ENCODE results near the gene MAPK10. TPM values are rescaled to one million over a fixed set of nuclear protein-coding genes. Genes with fewer than 3 reads are reported as not detected.

Gene MAPK10
- total RNA-seq, 2 experiments from 2014 or later, result 0.28 to 0.36 TPM

- ChIA-PET CTCF (no interaction called here), POLR2A (no interaction called here)
- no peak for ATAC-seq (ENCODE audit: poor library complexity)
- no peaks in the 10 kb centered on the region for H3K27me3 Mint-ChIP-seq
- Histone ChIP-seq H3K36me3 (ENCODE audit: insufficient read depth, low read length) (no peaks in the 10 kb centered on the region), H3K9me3 (ENCODE audit: control insufficient read depth in 1 of 2, insufficient read depth in 1 of 2, low read length in 2 of 2) (peaks cover 0 to 5% of the 10 kb centered on the region in 2 experiments), H3K4me1 (ENCODE audit: insufficient read depth, low read length) (no peaks in the 10 kb centered on the region), H3K27me3 (ENCODE audit: control insufficient read depth in 1 of 2, insufficient read depth in 2 of 2, low read length in 2 of 2) (no peaks in the 10 kb centered on the region), H3K4me3 (ENCODE audit: low read length) (no peak overlapping the region), H3K27ac (ENCODE audit: low read depth in 1 of 2, low read length in 2 of 2) (no peak overlapping the region)
- peaks cover 2% of the 10 kb centered on the region for H3K9me3 Mint-ChIP-seq
- H3K4me1 Mint-ChIP-seq (ENCODE audit: low read depth), result no peaks in the 10 kb centered on the region
- H3K27ac Mint-ChIP-seq, result no peak overlapping the region
- no peaks in the 10 kb centered on the region for H3K36me3 Mint-ChIP-seq (ENCODE audit: low read depth)
- no peak for DNase-seq
- no peak overlapping the region for H3K4me3 Mint-ChIP-seq
- no peak for TF ChIP-seq CTCF (IDR thresholded peaks at IDR 0.05)
- intact Hi-C loops (cut with DNase I, micrococcal nuclease), result no loop called here
Measured at GRCh38 chr4:86132468-86132867, 227.4 kb downstream of the MAPK10 start.

- ChIA-PET CTCF (no interaction called here), POLR2A (no interaction called here)
- peaks cover 0 to 5% of the 10 kb centered on the region in 2 experiments for H3K9me3 ChIP-seq (ENCODE audit: control insufficient read depth in 1 of 2, insufficient read depth in 1 of 2, low read length in 2 of 2)
- no peak for ATAC-seq (ENCODE audit: poor library complexity)
- DNase-seq, result no peak
- Mint-ChIP-seq H3K4me1 (ENCODE audit: low read depth) (no peaks in the 10 kb centered on the region), H3K27me3 (no peaks in the 10 kb centered on the region), H3K4me3 (no peak overlapping the region), H3K27ac (no peak overlapping the region), H3K36me3 (ENCODE audit: low read depth) (no peaks in the 10 kb centered on the region), H3K9me3 (peaks cover 2% of the 10 kb centered on the region)
- TF ChIP-seq CTCF (IDR thresholded peaks at IDR 0.05), result no peak
- intact Hi-C loops (cut with DNase I, micrococcal nuclease), result no loop called here
- no peak overlapping the region for H3K27ac ChIP-seq (ENCODE audit: low read depth in 1 of 2, low read length in 2 of 2)
- no peaks in the 10 kb centered on the region for H3K27me3 ChIP-seq (ENCODE audit: control insufficient read depth in 1 of 2, insufficient read depth in 2 of 2, low read length in 2 of 2)
- H3K4me1 ChIP-seq (ENCODE audit: insufficient read depth, low read length), result no peaks in the 10 kb centered on the region
- no peaks in the 10 kb centered on the region for H3K36me3 ChIP-seq (ENCODE audit: insufficient read depth, low read length)
- no peak overlapping the region for H3K4me3 ChIP-seq (ENCODE audit: low read length)
Measured at GRCh38 chr4:86131456-86131855, 228.4 kb downstream of the MAPK10 start.

- no peak overlapping the region for H3K4me3 Mint-ChIP-seq
- no peaks in the 10 kb centered on the region for H3K27me3 Mint-ChIP-seq
- H3K4me1 Mint-ChIP-seq (ENCODE audit: low read depth), result no peaks in the 10 kb centered on the region
- H3K9me3 Mint-ChIP-seq, result peaks cover 2% of the 10 kb centered on the region
- CTCF ChIA-PET, result no interaction called here
- Histone ChIP-seq H3K27me3 (ENCODE audit: control insufficient read depth in 1 of 2, insufficient read depth in 2 of 2, low read length in 2 of 2) (no peaks in the 10 kb centered on the region), H3K27ac (ENCODE audit: low read depth in 1 of 2, low read length in 2 of 2) (no peak overlapping the region), H3K4me1 (ENCODE audit: insufficient read depth, low read length) (no peaks in the 10 kb centered on the region), H3K9me3 (ENCODE audit: control insufficient read depth in 1 of 2, insufficient read depth in 1 of 2, low read length in 2 of 2) (peaks cover 0 to 5% of the 10 kb centered on the region in 2 experiments), H3K4me3 (ENCODE audit: low read length) (no peak overlapping the region), H3K36me3 (ENCODE audit: insufficient read depth, low read length) (no peaks in the 10 kb centered on the region)
- POLR2A ChIA-PET, result no interaction called here
- no peak for ATAC-seq (ENCODE audit: poor library complexity)
- no peaks in the 10 kb centered on the region for H3K36me3 Mint-ChIP-seq (ENCODE audit: low read depth)
- DNase-seq, result no peak
- no peak for TF ChIP-seq CTCF (IDR thresholded peaks at IDR 0.05)
- no peak overlapping the region for H3K27ac Mint-ChIP-seq
- intact Hi-C loops (cut with DNase I, micrococcal nuclease), result no loop called here
Measured at GRCh38 chr4:86130160-86130933, 229.5 kb downstream of the MAPK10 start.
